ENCODE data around the gene ZNF224. TPM values are rescaled to one million over a fixed set of nuclear protein-coding genes. Genes with fewer than 3 reads are reported as not detected.
A peak's percentile ranks its signal among the peaks of the same experiment; 100 is the strongest.

The ZNF224 gene
- total and polyA plus RNA-seq, 5 experiments from 2014 or later: 6.9 to 86.3 (median 9.0) TPM

GRCh38 chr19:44142059-44142433 is 47.9 kb downstream of the ZNF224 start:
- H3K27ac Mint-ChIP-seq: peak overlapping the region; percentile 64 to 95 (median 90)

GRCh38 chr19:44149776-44150175 is 55.6 kb downstream of the ZNF224 start:
- Mint-ChIP-seq H3K4me1 (no peaks in the 10 kb centered on the region), H3K9me3 (peaks cover 0 to 79% (median 47%) of the 10 kb centered on the region in 9 donors), H3K27ac (peak overlapping the region in 1 of 10 donors; percentile 18), H3K27me3 (no peaks in the 10 kb centered on the region), H3K36me3 (peaks cover 74 to 96% (median 93%) of the 10 kb centered on the region in 3 donors), H3K4me3 (no peak overlapping the region)
- ATAC-seq: no peak
- POLR2A ChIA-PET: no interaction called here
- no peak for DNase-seq

More at GRCh38 chr19:44142059-44142433, 47.9 kb downstream of the ZNF224 start:
- ATAC-seq: peak in 1 of 2 donors; percentile 5
- peaks cover 6 to 29% (median 21%) of the 10 kb centered on the region in 4 donors for H3K4me1 Mint-ChIP-seq
- POLR2A ChIA-PET: interaction anchor here (0.6 to 1.5 kb wide), 2 partner anchors 12 to 23 kb away, joined by 3 to 8 read pairs; partner anchors contain the start of gene ZNF226
- H3K27me3 Mint-ChIP-seq: no peaks in the 10 kb centered on the region
- H3K4me3 Mint-ChIP-seq: peak overlapping the region; percentile 93 to 97 (median 95)
- H3K36me3 Mint-ChIP-seq: peaks cover 29 to 34% (median 32%) of the 10 kb centered on the region in 3 donors
- H3K9me3 Mint-ChIP-seq: peaks cover 3 to 33% (median 11%) of the 10 kb centered on the region in 9 donors
- peak in 1 of 10 donors; percentile 2 for DNase-seq

- ATAC-seq (no peak), DNase-seq (no peak)
- Mint-ChIP-seq H3K36me3 (peaks cover 72 to 87% (median 86%) of the 10 kb centered on the region in 3 donors), H3K4me3 (no peak overlapping the region), H3K27me3 (no peaks in the 10 kb centered on the region), H3K4me1 (no peaks in the 10 kb centered on the region), H3K27ac (no peak overlapping the region), H3K9me3 (peaks cover 6 to 77% (median 52%) of the 10 kb centered on the region in 9 donors)
- POLR2A ChIA-PET: interaction anchor here (0.7 kb wide), 1 partner anchor 1010 kb away, joined by 4 read pairs; no protein-coding TSS in a partner anchor
Observed at GRCh38 chr19:44151491-44151890, 57.3 kb downstream of the ZNF224 start.

- H3K4me1 Mint-ChIP-seq: no peaks in the 10 kb centered on the region
- no peaks in the 10 kb centered on the region for H3K27me3 Mint-ChIP-seq
- DNase-seq: no peak
- ATAC-seq: no peak
- peaks cover 54 to 61% (median 56%) of the 10 kb centered on the region in 3 donors for H3K36me3 Mint-ChIP-seq
- H3K4me3 Mint-ChIP-seq: no peak overlapping the region
- POLR2A ChIA-PET: no interaction called here
- H3K9me3 Mint-ChIP-seq: peaks cover 19 to 97% (median 59%) of the 10 kb centered on the region in 9 donors
- H3K27ac Mint-ChIP-seq: no peak overlapping the region
Observed at GRCh38 chr19:44156475-44156874, 62.3 kb downstream of the ZNF224 start.

Other genes starting within 250 kb of the ZNF224 start
- 1 to 10 TPM; 8.5 to 9.5 TPM for gene ZNF404, start 210.4 kb upstream of the ZNF224 start, total RNA-seq
- gene ZNF404, start 210.4 kb upstream of the ZNF224 start, polyA plus RNA-seq: 1 to 10 TPM; 1.8 to 4.1 (median 2.8) TPM
- gene ZNF45, start 159.1 kb upstream of the ZNF224 start, total RNA-seq: 10 to 100 TPM; 23.2 to 27.9 TPM
- 10 to 100 TPM in 2 of 3 donors, 1 to 10 TPM in 1; 6.3 to 16.6 (median 11.1) TPM for gene ZNF45, start 159.1 kb upstream of the ZNF224 start, polyA plus RNA-seq
- gene ZNF221, start 143.1 kb upstream of the ZNF224 start, total RNA-seq: 1 to 10 TPM; 4.5 to 5.6 TPM
- gene ZNF221, start 143.1 kb upstream of the ZNF224 start, polyA plus RNA-seq: 1 to 10 TPM in 1 of 3 donors, not detected in 2; 1.6 TPM
- 10 to 100 TPM; 13.2 to 13.7 TPM for gene ZNF155, start 110.2 kb upstream of the ZNF224 start, total RNA-seq
- gene ZNF155, start 110.2 kb upstream of the ZNF224 start, polyA plus RNA-seq: 1 to 10 TPM in 2 of 3 donors, under 1 TPM in 1; 0.58 to 2.3 (median 2.3) TPM
- gene ZNF230, start 91.4 kb upstream of the ZNF224 start, total RNA-seq: 10 to 100 TPM in 1 of 2 experiments, 1 to 10 TPM in 1; 9.9 to 12.0 TPM
- 1 to 10 TPM; 1.9 to 2.5 (median 2.1) TPM for gene ZNF230, start 91.4 kb upstream of the ZNF224 start, polyA plus RNA-seq
- gene ZNF222, start 69.0 kb upstream of the ZNF224 start, total RNA-seq: 1 to 10 TPM; 7.8 to 9.2 TPM
- 1 to 10 TPM in 2 of 3 donors, under 1 TPM in 1; 0.99 to 3.9 (median 1.9) TPM for gene ZNF222, start 69.0 kb upstream of the ZNF224 start, polyA plus RNA-seq
- 1 to 10 TPM; 7.6 to 9.7 TPM for gene ZNF223, start 42.3 kb upstream of the ZNF224 start, total RNA-seq
- gene ZNF223, start 42.3 kb upstream of the ZNF224 start, polyA plus RNA-seq: 1 to 10 TPM; 3.2 to 4.0 (median 3.5) TPM
- 1 to 10 TPM; 5.4 to 5.7 TPM for gene ZNF284, start 22.2 kb upstream of the ZNF224 start, total RNA-seq
- under 1 TPM; 0.56 to 0.82 (median 0.71) TPM for gene ZNF284, start 22.2 kb upstream of the ZNF224 start, polyA plus RNA-seq
- 10 to 100 TPM; 11.0 to 11.3 TPM for gene ZNF225, start 19.0 kb downstream of the ZNF224 start, total RNA-seq
- 1 to 10 TPM; 1.0 to 3.3 (median 3.1) TPM for gene ZNF225, start 19.0 kb downstream of the ZNF224 start, polyA plus RNA-seq
- 10 to 100 TPM; 20.8 to 22.7 TPM for gene ZNF234, start 47.2 kb downstream of the ZNF224 start, total RNA-seq
- 1 to 10 TPM; 3.9 to 6.2 (median 4.8) TPM for gene ZNF234, start 47.2 kb downstream of the ZNF224 start, polyA plus RNA-seq
- gene ZNF226, start 70.7 kb downstream of the ZNF224 start, total RNA-seq: 10 to 100 TPM; 55.7 to 56.8 TPM
- gene ZNF226, start 70.7 kb downstream of the ZNF224 start, polyA plus RNA-seq: 10 to 100 TPM; 19.7 to 23.7 (median 20.6) TPM
- 10 to 100 TPM; 57.0 to 57.4 TPM for gene ZNF227, start 118.2 kb downstream of the ZNF224 start, total RNA-seq
- 10 to 100 TPM in 2 of 3 donors, 1 to 10 TPM in 1; 9.0 to 12.9 (median 11.2) TPM for gene ZNF227, start 118.2 kb downstream of the ZNF224 start, polyA plus RNA-seq
- gene ZNF233, start 165.5 kb downstream of the ZNF224 start, total RNA-seq: 1 to 10 TPM; 1.2 to 1.7 TPM
- gene ZNF233, start 165.5 kb downstream of the ZNF224 start, polyA plus RNA-seq: under 1 TPM in 2 of 3 donors, not detected in 1; 0.59 to 0.64 TPM
- 10 to 100 TPM; 14.1 to 16.6 TPM for gene ZNF235, start 210.7 kb downstream of the ZNF224 start, total RNA-seq
- gene ZNF235, start 210.7 kb downstream of the ZNF224 start, polyA plus RNA-seq: 1 to 10 TPM; 2.1 to 3.1 (median 2.7) TPM